Kidney epithelial cell (primary cell): ENCODE measurements around the gene KCNMA1. TPM values are rescaled to one million over a fixed set of nuclear protein-coding genes. Genes with fewer than 3 reads are reported as not detected.

Experiments used
- DNase-seq: peaks from one replicate; pipeline ENCODE4 v3.0.0-alpha.2; 2010; ENCODE audit warnings: low read depth
- H3K27me3 ChIP-seq: 2 replicates; pipeline ENCODE4 v1.6.0; 2011; ENCODE audit warnings: low read length; ENCODE audit not compliant: control insufficient read depth, insufficient read depth
- H3K36me3 ChIP-seq: 2 replicates; pipeline ENCODE4 v1.5.1; 2011; ENCODE audit warnings: low read length; ENCODE audit not compliant: control insufficient read depth, insufficient read depth
- H3K4me3 ChIP-seq: 2 replicates; pipeline ENCODE4 v1.5.1; 2011; ENCODE audit warnings: low read depth, mild to moderate bottlenecking, control low read depth, low read length
- total RNA-seq: library from RNA; depleted of rRNA; stranded (reverse); fragments of >200 nt; gene quantifications from 2 replicates; pipeline ENCODE4 v1.2.3, GENCODE V29; 2015
- TF ChIP-seq, protein P1 (sequence below): IDR thresholded peaks from 2 replicates; pipeline ENCODE4 v1.5.1; 2011; ENCODE audit warnings: mild to moderate bottlenecking, moderate library complexity, low read length, control low read depth, inconsistent platforms; ENCODE audit not compliant: insufficient read depth, poor library complexity, severe bottlenecking

The KCNMA1 gene
- total RNA-seq, 1 donor from 2014 or later = 18.9 TPM

DNA sequence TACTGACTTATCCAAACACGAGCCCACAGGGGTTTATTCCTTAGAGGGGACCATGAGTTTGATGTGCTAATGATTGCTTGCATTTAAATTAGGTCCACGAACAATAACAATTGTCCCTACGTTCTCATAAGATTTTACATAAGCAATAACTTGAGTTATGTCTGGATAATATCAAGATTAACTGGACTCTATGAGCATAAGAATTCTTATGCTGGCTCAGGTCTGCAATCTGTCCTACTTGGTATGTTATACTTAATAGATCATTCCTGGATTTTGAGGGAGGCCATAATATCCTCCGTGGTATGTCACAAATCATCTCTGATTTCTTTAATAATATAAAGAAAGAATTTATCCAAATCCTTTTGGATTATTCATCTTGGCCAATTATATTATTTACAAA, 552.3 kb downstream of the KCNMA1 start:
- Histone ChIP-seq H3K4me3 (no peak overlapping the region), H3K36me3 (no peaks in the 10 kb centered on the region), H3K27me3 (no peaks in the 10 kb centered on the region)
- DNase-seq = no peak
- TF ChIP-seq, protein P1, sequence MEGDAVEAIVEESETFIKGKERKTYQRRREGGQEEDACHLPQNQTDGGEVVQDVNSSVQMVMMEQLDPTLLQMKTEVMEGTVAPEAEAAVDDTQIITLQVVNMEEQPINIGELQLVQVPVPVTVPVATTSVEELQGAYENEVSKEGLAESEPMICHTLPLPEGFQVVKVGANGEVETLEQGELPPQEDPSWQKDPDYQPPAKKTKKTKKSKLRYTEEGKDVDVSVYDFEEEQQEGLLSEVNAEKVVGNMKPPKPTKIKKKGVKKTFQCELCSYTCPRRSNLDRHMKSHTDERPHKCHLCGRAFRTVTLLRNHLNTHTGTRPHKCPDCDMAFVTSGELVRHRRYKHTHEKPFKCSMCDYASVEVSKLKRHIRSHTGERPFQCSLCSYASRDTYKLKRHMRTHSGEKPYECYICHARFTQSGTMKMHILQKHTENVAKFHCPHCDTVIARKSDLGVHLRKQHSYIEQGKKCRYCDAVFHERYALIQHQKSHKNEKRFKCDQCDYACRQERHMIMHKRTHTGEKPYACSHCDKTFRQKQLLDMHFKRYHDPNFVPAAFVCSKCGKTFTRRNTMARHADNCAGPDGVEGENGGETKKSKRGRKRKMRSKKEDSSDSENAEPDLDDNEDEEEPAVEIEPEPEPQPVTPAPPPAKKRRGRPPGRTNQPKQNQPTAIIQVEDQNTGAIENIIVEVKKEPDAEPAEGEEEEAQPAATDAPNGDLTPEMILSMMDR = no peak

DNA sequence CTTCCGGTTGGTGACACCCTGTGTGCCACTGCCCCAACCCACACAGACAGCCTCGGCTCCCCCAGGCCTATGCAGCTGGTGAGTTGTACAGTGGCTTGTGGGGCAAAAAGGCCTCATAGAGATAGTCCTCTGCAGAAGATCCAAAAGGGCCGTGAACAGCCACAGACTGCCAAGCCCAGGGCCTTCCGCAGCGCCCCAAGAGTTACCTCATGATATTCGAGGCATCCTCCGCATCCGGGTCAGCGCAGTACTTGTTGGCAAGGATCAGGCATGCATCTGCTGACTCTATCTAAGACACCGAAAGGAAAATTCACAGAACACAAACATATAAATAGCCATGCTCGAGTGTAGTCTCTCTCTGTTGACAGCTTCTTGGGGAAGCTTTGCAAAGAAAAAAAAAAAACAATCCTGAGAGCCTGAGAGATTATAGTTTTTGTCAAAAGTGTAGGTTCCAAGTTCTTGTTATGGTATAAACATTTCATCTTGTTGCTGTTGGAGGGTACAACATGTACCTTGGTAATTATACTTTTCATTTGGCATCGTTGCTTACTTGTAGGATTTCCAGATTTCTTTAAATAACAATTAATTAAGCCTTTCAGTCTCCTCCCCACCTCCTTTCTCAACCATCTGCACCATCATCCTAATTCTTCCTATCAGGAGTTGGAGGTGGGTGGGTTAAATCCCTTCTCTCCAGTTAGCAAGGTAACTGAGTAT, 553.0 kb downstream of the KCNMA1 start:
- no peak for DNase-seq
- TF ChIP-seq, protein P1 = no peak
- Histone ChIP-seq H3K27me3 (no peaks in the 10 kb centered on the region), H3K36me3 (no peaks in the 10 kb centered on the region), H3K4me3 (no peak overlapping the region)

DNA sequence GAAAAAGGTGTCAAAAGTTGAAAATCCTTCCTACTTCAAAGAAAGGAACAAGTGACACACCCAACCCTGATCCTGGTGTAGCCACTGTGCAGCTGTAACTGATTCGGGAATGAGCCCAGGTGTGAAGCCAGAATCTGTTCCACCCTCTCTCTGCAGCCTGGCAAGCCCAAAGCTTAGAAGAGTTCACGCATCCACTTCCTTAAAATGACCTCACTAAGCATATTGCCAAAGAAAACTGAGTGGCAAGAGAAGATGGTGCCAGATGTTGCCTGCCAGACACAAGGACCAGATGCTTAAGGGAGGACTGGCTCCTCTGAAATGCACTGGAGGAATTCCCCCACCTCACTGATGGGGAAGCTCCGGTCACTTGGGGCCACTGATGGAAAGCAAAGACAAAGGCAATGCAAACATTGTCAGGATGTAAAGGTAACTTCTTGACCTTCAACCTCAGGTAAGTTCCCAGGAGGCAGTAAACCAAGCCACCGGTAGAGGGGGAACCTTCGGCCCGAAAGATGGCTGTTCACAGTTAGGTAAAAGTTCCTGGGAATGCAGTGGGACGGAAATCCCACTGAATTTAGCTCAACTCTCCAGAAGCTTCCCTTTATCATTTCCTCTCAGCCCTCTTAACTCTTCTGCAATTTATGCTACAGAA, 554.9 kb downstream of the KCNMA1 start:
- TF ChIP-seq, protein P1 = peak; percentile 26
- Histone ChIP-seq H3K36me3 (no peaks in the 10 kb centered on the region), H3K27me3 (no peaks in the 10 kb centered on the region), H3K4me3 (no peak overlapping the region)
- DNase-seq = no peak

GRCh38 chr10:77081481-77081891, 556.1 kb downstream of the KCNMA1 start:
- Histone ChIP-seq H3K4me3 (no peak overlapping the region), H3K36me3 (no peaks in the 10 kb centered on the region), H3K27me3 (no peaks in the 10 kb centered on the region)
- DNase-seq = no peak
- TF ChIP-seq, protein P1 = no peak

GRCh38 chr10:77080361-77081027, 557.1 kb downstream of the KCNMA1 start:
- Histone ChIP-seq H3K4me3 (no peak overlapping the region), H3K27me3 (no peaks in the 10 kb centered on the region), H3K36me3 (no peaks in the 10 kb centered on the region)
- no peak for DNase-seq
- TF ChIP-seq, protein P1 = no peak
